Neural progenitor cell (in vitro differentiated cells): ENCODE measurements around the gene TCF15. TPM values are rescaled to one million over a fixed set of nuclear protein-coding genes. Genes with fewer than 3 reads are reported as not detected.

Source experiments
- DNase-seq: peaks from one replicate; pipeline ENCODE4 v3.0.0-alpha.2; 2016; ENCODE audit warnings: low spot score
- H2AFZ ChIP-seq: fragments of 200-600 bp; sonication (generic); replicated peaks from 2 replicates; pipeline ENCODE4 v1.6.1; 2016; ENCODE audit warnings: antibody characterized with exemption
- H3F3A ChIP-seq: fragments of 200-600 bp; sonication (generic); 2 replicates; pipeline ENCODE4 v1.6.1; 2016; ENCODE audit warnings: antibody characterized with exemption, low read depth
- H3K27ac ChIP-seq: fragments of 200-600 bp; sonication (generic); 2 replicates; pipeline ENCODE4 v1.5.1; 2016; ENCODE audit warnings: mild to moderate bottlenecking
- H3K27me3 ChIP-seq: fragments of 200-600 bp; sonication (generic); 2 replicates; pipeline ENCODE4 v1.6.1; 2016; ENCODE audit warnings: mild to moderate bottlenecking, moderate library complexity
- H3K36me3 ChIP-seq: fragments of 200-600 bp; sonication (generic); 2 replicates; pipeline ENCODE4 v1.5.1; 2016
- H3K4me1 ChIP-seq: fragments of 200-600 bp; sonication (generic); 2 replicates; pipeline ENCODE4 v1.6.1; 2016; ENCODE audit warnings: mixed run types
- H3K4me2 ChIP-seq: fragments of 200-600 bp; sonication (generic); 2 replicates; pipeline ENCODE4 v1.6.1; 2016
- H3K4me3 ChIP-seq: fragments of 200-600 bp; sonication (generic); 2 replicates; pipeline ENCODE4 v1.5.1; 2016
- H3K79me2 ChIP-seq: fragments of 200-600 bp; sonication (generic); 2 replicates; pipeline ENCODE4 v1.6.1; 2016; ENCODE audit warnings: low read depth
- H3K9ac ChIP-seq: fragments of 200-600 bp; sonication (generic); 2 replicates; pipeline ENCODE4 v1.6.1; 2016
- H3K9me3 ChIP-seq: fragments of 200-600 bp; sonication (generic); 2 replicates; pipeline ENCODE4 v1.5.1; 2016; ENCODE audit warnings: low read depth
- H4K20me1 ChIP-seq: fragments of 200-600 bp; sonication (generic); 2 replicates; pipeline ENCODE4 v1.6.1; 2016; ENCODE audit warnings: low read depth
- H3K27ac Mint-ChIP-seq: 3 replicates; pipeline ENCODE4 v1.8.0; 2021; ENCODE audit warnings: mixed read lengths
- H3K27me3 Mint-ChIP-seq: 2 replicates; pipeline ENCODE4 v1.8.0; 2022; ENCODE audit warnings: low read depth, mild to moderate bottlenecking, inconsistent platforms, moderate library complexity, mixed read lengths; ENCODE audit not compliant: insufficient read depth
- H3K36me3 Mint-ChIP-seq: 3 replicates; pipeline ENCODE4 v1.8.0; 2021; ENCODE audit warnings: mixed read lengths
- H3K4me1 Mint-ChIP-seq: 3 replicates; pipeline ENCODE4 v1.8.0; 2021; ENCODE audit warnings: mixed read lengths
- H3K4me3 Mint-ChIP-seq: 3 replicates; pipeline ENCODE4 v1.8.0; 2021; ENCODE audit warnings: mild to moderate bottlenecking, moderate library complexity, mixed read lengths
- H3K9me3 Mint-ChIP-seq: 3 replicates; pipeline ENCODE4 v1.8.0; 2020; ENCODE audit warnings: mixed read lengths
- CTCF ChIP-seq: fragments of 200-600 bp; sonication (generic); IDR thresholded peaks from 2 replicates; pipeline ENCODE4 v1.5.1; 2017; ENCODE audit warnings: antibody characterized with exemption, mild to moderate bottlenecking
- EZH2 ChIP-seq: fragments of 200-600 bp; sonication (generic); IDR thresholded peaks from 2 replicates; pipeline ENCODE4 v1.6.1; 2017; ENCODE audit warnings: antibody characterized with exemption, mild to moderate bottlenecking, moderate library complexity
- EZH2phosphoT487 ChIP-seq: fragments of 200-600 bp; sonication (generic); IDR thresholded peaks from 2 replicates; pipeline ENCODE4 v1.6.1; 2017; ENCODE audit warnings: antibody characterized with exemption
- total RNA-seq: library from RNA; depleted of rRNA; stranded (reverse); fragments of >200 nt; gene quantifications from 2 replicates; pipeline ENCODE4 v1.2.3, GENCODE V29; 2015; ENCODE audit warnings: low replicate concordance

The TCF15 gene
- total RNA-seq, 1 donor from 2014 or later, result 0.07 TPM

GRCh38 chr20:563187-563586 lies 46.9 kb downstream of the TCF15 start:
- H3K9ac ChIP-seq, result no peak overlapping the region
- TF ChIP-seq CTCF (no peak), EZH2 (no peak), EZH2phosphoT487 (no peak)
- Mint-ChIP-seq H3K27me3 (peaks cover 9% of the 10 kb centered on the region), H3K4me1 (no peaks in the 10 kb centered on the region), H3K9me3 (no peaks in the 10 kb centered on the region), H3K4me3 (no peak overlapping the region), H3K27ac (no peak overlapping the region), H3K36me3 (no peaks in the 10 kb centered on the region)
- no peak overlapping the region for H3K27ac ChIP-seq
- H4K20me1 ChIP-seq, result no peaks in the 10 kb centered on the region
- H3F3A ChIP-seq, result no peaks in the 10 kb centered on the region
- no peak overlapping the region for H2AFZ ChIP-seq
- H3K36me3 ChIP-seq, result no peaks in the 10 kb centered on the region
- peaks cover 3% of the 10 kb centered on the region for H3K4me1 ChIP-seq
- H3K4me2 ChIP-seq, result no peak overlapping the region
- H3K27me3 ChIP-seq, result no peaks in the 10 kb centered on the region
- H3K79me2 ChIP-seq, result no peaks in the 10 kb centered on the region
- no peaks in the 10 kb centered on the region for H3K9me3 ChIP-seq
- H3K4me3 ChIP-seq, result no peak overlapping the region
- DNase-seq, result no peak

GRCh38 chr20:562232-562897 lies 47.7 kb downstream of the TCF15 start:
- Mint-ChIP-seq H3K27ac (no peak overlapping the region), H3K27me3 (peaks cover 8% of the 10 kb centered on the region), H3K9me3 (no peaks in the 10 kb centered on the region), H3K36me3 (no peaks in the 10 kb centered on the region), H3K4me1 (no peaks in the 10 kb centered on the region), H3K4me3 (no peak overlapping the region)
- Histone ChIP-seq H3K36me3 (no peaks in the 10 kb centered on the region), H3K9me3 (no peaks in the 10 kb centered on the region), H3F3A (no peaks in the 10 kb centered on the region), H3K27ac (no peak overlapping the region), H3K27me3 (no peaks in the 10 kb centered on the region), H3K9ac (no peak overlapping the region), H2AFZ (no peak overlapping the region), H3K4me2 (no peak overlapping the region), H4K20me1 (no peaks in the 10 kb centered on the region), H3K4me3 (no peak overlapping the region), H3K79me2 (no peaks in the 10 kb centered on the region), H3K4me1 (no peaks in the 10 kb centered on the region)
- no peak for TF ChIP-seq EZH2phosphoT487
- TF ChIP-seq CTCF, result no peak
- no peak for TF ChIP-seq EZH2
- no peak for DNase-seq

- TF ChIP-seq EZH2phosphoT487 (no peak), CTCF (peak; percentile 89), EZH2 (no peak)
- Histone ChIP-seq H3K4me1 (no peaks in the 10 kb centered on the region), H3K27ac (no peak overlapping the region), H4K20me1 (no peaks in the 10 kb centered on the region), H3K79me2 (no peaks in the 10 kb centered on the region), H3K27me3 (no peaks in the 10 kb centered on the region), H3K36me3 (no peaks in the 10 kb centered on the region), H2AFZ (no peak overlapping the region), H3K4me2 (no peak overlapping the region), H3F3A (no peaks in the 10 kb centered on the region), H3K9ac (no peak overlapping the region), H3K4me3 (no peak overlapping the region), H3K9me3 (no peaks in the 10 kb centered on the region)
- H3K4me3 Mint-ChIP-seq, result no peak overlapping the region
- no peaks in the 10 kb centered on the region for H3K9me3 Mint-ChIP-seq
- no peaks in the 10 kb centered on the region for H3K36me3 Mint-ChIP-seq
- H3K27me3 Mint-ChIP-seq, result peaks cover 2% of the 10 kb centered on the region
- no peaks in the 10 kb centered on the region for H3K4me1 Mint-ChIP-seq
- DNase-seq, result peak; percentile 81
- H3K27ac Mint-ChIP-seq, result no peak overlapping the region
Observed at GRCh38 chr20:561437-562231, 48.5 kb downstream of the TCF15 start.
